ENCODE data around the gene FNIP2. TPM values are rescaled to one million over a fixed set of nuclear protein-coding genes. Genes with fewer than 3 reads are reported as not detected.

Gene FNIP2
- polyA plus RNA-seq, 3 donors, result 46.5 to 54.4 (median 48.2) TPM

DNA sequence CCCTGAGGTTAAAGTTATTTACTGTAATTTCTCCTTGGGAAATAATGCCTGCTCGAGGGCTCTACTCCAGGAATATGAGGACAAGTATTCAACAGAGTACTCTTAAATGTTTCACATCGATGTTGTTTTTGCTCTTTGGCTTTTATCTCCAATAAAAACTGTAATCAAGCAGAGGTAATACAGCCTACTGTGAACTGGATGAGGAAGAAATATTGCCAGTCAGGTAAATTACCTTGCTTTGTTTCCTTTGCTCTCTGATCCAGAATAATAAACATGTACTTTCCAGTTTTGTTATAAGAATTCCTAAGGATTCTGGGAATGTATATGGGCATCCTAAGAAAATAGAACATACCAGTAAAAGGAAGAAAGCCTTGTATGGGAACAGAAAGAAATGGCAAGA lies 60.4 kb downstream of the FNIP2 start:
- no peak for DNase-seq (ENCODE audit: low read depth in 3 of 3, low spot score in 2 of 3)

DNA sequence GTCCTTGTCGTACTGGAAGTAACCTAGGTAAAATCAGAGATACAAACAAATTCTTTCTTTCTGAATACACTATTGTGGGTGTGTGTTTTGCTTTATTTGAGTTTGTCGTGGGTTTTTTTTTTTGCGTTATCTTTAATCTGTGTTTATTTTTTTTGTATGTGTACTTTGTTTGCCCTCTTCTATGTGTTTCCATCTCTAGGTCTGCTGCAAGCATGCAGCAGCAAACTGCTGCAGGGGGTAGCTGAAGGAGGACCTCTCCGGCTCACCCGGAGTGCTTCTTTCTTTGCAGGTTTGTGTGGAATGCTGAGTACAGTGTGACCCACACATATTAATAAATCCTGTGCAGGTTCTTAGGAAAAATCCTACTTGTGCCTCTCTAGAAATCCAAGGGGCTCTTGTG lies 64.8 kb downstream of the FNIP2 start:
- DNase-seq (ENCODE audit: low read depth in 3 of 3, low spot score in 2 of 3), result no peak

DNA sequence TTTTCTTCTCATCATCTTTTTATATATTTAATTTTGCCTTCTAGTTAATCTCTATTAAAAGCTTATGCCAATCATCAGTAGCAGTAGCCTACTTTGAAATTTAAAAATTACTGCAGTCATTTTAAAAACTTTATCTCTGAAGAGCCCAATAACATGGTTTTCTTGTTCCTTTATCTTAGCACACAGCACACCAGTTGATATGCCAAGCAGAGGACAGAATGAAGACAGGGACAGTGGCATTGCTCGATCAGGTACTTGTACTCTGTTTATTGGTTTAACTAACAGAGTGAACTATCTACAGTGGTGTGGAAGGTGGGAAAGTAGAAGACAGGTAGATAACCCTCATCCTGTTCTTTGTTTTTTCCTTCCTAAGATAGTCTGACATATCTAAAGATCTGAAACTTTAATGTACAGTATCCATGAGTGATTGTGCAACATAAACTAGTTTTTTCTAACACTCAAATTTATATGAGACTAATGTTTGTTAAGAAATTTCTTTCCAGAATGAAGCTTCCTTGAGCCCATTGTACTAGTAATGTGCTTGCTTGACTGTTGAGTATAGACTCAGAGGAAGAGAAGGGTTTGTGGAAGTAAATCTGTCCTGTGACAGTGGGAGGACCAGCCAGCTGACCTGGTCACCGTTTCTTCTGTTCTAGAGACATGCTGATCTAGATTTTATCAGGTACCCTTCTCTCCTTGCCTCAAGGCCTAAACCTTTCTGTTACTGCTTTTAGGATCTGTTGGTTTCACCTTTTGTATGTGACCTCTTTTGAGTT lies 66.6 kb downstream of the FNIP2 start:
- no peak for DNase-seq (ENCODE audit: low read depth in 3 of 3, low spot score in 2 of 3)

DNA sequence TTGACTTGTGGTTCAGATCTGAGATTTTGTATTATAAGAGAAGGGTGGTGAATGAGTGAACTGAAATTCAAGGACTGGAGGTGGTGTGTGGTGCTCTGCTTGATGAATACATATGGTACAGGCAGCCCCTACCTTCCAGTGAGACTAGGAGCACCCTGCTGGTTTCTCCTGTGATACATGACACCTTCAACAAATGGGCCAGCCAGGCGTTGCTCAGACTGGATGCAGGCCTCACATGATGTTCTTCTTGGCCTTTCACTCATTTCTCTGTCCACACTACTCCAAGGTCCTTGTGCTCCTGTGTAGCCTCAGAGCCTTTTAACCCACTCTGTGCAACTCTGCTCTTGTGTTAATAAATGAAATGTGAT lies 67.2 kb downstream of the FNIP2 start:
- DNase-seq (ENCODE audit: low read depth in 3 of 3, low spot score in 2 of 3), result no peak

DNA sequence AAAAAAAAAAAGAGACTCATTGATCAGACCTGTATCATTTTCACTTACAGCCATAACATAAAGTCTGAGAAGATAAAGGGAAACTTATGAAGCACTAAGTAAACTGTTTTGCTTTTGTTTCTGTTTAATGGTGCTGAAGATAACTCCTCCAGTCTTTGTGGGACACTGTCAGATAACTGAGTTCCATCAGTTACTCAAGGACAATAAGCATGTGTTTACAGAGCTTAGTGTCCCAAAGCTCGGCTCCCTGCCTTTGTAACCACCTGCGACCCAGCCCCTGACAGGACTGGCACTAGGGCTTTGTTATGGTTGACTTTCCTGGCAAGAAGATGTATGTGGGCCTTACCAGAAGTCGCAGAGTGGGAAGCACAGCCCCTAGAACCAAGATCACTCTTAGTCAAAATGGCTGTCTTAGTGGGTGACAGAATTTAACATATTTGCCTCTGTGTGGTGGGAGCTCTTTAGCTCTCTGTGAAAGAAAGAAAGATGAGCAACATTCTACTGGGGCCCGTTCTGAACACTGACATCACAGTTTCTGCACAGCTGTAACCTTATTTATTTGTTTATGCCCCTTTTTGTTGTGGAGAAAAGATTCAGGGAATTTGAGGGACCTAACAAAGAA lies 68.1 kb downstream of the FNIP2 start:
- DNase-seq (ENCODE audit: low read depth in 3 of 3, low spot score in 2 of 3), result no peak

DNA sequence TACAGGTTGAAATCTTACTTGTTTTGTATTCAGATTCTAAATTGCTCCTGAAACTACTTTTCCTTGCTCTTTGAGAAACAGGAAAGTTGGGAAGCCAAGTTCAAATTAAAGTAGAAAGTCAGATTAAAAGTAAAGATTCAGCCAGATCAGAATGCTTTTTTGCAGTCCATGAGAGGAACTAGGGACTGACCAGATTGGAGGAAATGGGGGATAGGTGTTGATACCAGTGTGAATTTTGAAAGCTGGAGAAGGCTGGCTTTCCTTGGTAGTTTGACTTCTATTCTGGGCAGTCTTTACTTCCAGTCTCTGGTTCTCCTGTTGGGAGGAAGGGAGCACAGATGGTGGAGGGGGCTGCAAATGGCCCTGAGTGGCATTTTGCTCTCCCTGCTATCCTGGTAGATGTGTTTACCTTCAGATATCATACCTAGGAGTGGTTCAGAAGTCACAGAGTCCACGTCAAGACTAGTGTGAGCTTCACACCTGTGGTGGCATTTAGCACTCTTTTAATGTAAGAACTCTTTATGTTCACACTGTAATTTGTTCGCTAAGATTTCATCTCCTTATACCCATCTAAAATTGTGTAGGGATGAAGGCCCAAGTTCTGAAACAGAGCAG lies 68.8 kb downstream of the FNIP2 start:
- DNase-seq (ENCODE audit: low read depth in 3 of 3, low spot score in 2 of 3), result no peak

DNA sequence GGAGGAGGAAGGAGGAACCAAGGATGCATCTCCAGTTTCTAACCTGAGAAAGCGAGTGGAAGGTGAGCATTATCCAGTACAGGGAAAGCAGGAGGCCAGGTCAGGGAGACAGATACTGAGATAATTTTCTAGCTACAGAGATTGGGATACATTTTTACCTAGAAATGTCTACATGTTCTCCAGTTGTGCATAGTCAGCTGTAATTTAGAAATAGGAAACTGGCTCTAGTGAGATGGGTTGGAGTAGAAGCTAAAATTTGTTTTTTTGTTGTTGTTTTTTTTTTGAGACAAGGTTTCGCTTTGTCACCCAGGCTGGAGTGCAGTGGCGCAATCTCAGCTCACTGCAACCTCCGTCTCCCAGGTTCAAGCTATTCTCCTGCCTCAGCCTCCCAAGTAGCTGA lies 71.3 kb downstream of the FNIP2 start:
- no peak for DNase-seq (ENCODE audit: low read depth in 3 of 3, low spot score in 2 of 3)

DNA sequence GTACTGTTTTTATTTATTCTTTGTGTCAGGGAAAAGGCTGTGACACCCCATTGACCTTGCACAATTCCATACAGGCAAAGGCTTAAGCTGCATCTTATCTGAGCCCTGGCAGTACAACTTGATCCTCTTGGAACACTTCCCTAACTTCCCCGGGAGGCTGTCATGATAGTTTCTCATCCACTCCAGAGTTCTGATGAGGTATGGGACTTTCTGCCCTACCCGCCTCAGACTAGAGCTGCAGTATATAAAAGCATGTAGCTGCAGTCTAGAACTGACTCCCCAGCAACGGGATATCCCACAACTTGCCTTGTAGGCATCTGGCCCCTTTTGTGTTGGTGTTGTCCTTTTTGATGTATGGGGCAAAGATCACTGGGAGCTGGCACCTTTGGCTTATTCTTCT lies 72.7 kb downstream of the FNIP2 start:
- DNase-seq (ENCODE audit: low read depth in 3 of 3, low spot score in 2 of 3), result no peak

DNA sequence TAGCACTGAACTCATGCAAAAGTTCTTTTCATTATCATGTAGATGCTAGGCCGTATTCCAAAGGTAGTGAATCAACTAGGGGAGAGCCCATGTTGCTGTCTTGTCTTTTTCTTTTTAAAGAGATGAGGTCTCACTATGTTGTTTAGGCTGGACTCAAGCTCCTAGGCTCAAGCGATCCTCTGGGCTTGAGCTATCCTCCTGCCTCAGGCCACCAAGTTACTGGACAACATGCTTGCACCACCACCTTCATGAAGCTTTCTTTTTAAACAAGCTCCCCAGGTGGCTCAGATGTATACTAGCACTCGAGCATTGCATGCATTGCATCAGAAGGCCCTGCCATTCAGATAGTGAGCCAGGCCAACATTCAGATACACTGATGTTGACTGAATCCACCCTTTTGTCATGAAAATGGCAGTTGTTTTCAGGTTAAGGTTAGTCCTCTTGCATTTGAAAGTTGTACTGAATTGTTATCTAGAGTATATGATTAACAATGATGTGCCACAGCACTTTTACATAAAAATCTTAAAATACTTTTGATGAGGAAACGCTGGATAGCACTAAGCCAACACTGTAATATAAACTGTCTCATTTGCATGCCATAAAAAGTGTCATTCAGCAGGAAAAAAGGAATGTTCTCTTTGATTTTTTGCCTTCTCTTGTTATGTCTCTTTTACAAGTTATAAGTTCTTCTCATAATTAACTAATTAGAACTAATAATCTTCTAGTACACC lies 76.7 kb downstream of the FNIP2 start:
- DNase-seq (ENCODE audit: low read depth in 3 of 3, low spot score in 2 of 3), result no peak

DNA sequence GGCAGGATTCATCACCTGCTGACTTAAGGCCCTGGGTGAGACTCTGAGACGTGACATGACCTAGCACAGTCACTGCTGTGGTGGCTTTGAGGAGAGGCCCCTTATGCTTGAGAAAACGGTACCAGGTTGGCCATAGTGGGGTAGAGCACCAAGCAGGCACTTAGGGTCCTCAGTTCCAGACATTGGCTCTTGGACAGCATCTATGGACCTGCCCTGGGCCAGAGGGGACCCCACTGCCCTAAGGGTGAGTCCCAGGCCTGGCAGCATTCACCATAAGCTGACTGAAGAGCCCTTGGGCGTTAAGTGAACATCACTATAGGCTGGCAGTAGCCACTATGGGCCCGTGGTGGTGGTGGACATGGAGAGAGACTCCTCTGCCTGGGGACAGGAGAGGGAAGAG lies 78.7 kb downstream of the FNIP2 start:
- no peak for DNase-seq (ENCODE audit: low read depth in 3 of 3, low spot score in 2 of 3)

DNA sequence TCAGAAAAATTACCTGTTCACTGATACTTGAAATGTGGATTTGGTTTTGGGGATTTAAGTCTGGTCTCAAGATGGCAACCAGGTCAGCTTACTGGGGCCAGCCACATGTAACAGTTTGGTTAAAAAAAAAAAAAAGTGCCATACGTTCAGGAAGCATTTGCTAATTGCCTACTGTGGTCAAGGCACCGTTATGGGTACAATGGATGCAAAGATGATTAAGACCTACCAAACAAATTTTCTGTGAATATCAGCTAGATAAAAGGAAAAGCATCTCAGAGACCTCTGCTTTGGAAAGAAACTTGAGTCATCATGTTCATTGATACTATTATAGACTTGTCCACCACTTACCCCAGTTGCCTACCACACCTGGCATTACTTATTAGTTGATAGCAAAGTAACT lies 80.9 kb downstream of the FNIP2 start:
- no peak for DNase-seq (ENCODE audit: low read depth in 3 of 3, low spot score in 2 of 3)

DNA sequence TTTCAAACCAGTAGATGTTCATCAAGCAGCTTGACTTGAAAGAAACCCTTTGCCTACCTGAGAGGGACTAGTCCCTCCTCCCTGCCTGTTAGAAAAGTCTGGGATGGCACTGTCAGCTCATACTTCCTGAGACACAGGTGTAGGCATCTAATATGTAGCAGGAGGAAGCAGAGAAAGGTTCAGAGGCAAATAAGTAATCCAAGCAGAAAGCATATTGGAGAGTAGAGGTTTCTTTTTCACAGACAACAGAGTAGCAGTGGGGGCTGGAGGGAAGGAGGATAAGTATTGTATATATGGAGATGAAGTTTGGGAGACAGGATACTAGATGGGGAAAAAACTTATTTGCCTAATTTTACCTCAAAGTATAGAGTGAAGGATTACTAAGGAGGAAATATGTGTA lies 81.5 kb downstream of the FNIP2 start:
- DNase-seq (ENCODE audit: low read depth in 3 of 3, low spot score in 2 of 3), result no peak

DNA sequence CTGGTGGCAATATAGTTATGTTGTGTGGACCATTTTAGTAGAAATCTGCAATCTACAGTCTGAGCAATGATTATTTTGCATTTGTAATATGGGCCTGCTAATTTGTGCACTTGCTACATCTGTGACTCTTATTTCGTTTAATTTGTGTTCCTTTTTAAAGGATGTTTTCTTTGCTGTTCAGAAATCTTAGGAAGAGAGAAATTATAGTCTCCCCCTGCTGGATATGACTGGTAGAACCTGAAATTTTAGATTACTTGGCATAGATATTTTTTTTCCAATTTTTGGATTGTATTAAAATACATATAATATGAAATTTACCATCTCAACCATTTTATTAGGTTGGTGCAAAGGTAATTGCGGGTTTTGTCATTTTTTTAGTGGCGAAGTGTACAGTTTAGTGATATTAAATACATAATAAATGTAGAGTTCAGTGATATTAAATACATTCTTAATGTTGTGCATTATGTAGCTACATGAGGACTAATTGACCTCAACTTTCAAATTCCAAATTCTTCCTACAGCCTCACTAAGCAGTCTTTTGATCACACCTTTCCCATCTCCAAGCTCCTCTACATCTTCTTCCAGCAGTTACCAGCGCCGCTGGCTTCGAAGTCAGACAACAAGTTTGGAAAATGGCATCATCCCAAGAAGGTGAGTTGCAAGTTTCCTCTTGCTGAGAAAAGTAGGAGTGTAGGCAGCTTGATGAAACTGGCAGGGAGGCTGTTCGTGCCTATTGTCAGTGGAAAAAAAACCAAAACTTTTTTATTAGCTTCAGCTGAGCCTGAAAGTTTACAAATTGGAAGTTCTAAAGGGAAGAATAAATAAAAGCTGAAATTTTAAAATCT lies 82.2 kb downstream of the FNIP2 start:
- DNase-seq (ENCODE audit: low read depth in 3 of 3, low spot score in 2 of 3), result peak in 1 of 3 donors; percentile 23

DNA sequence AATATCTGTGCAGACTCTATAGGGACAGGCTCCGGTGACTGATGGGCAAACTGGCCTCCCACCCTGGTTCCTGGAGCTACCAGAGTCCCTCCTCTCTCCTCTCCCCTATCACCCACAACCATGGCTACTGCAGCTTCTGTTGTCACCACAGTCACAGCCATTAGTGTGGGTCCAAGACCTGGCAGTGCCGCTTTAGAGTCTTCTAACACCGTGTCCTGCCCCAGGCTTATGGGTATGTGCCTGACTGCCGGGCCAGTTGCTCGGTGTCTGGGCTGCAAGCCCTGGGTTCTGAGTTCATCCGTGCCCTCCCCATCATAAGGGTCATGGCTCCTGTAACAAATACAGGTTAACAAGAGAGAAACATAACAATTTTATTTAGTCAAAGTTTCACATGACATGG lies 85.4 kb downstream of the FNIP2 start:
- no peak for DNase-seq (ENCODE audit: low read depth in 3 of 3, low spot score in 2 of 3)

DNA sequence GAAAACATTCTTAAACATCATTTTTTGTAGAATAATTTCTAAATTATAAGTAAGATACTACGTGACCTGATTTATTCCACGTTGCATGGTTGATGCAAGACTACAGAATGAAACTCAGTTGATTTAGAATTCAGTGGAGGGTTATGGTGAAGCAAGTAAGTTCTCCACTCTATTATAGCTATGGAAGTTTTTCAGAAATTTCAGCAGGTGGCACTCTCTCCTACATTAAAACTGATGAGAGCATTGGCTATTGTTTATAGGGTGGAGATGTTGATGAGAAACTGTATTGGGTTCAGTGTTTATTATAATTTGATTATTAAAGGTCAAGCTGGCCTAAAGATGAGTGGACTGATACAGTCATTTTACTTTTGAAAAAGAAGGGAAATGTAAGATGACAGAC lies 88.0 kb downstream of the FNIP2 start:
- DNase-seq (ENCODE audit: low read depth in 3 of 3, low spot score in 2 of 3), result no peak

DNA sequence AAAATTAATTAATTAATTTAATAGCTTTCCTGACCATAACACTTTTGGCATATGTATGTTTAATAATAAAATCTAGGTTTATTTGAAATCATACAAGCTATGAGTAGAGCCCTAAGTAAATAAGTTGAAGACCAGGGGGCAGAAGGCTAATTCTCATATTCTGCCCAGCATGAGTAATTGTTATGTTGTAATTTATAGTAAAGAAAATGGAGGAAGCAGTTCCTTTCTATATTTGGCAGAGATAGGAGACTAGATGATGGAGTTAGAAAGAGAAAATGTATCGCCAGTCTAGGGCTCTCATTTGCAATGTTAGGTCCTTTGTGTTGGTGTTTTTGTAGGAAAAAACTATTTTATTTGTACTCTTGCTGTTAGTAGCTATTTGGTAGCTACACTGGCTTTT lies 89.1 kb downstream of the FNIP2 start:
- DNase-seq (ENCODE audit: low read depth in 3 of 3, low spot score in 2 of 3), result no peak

DNA sequence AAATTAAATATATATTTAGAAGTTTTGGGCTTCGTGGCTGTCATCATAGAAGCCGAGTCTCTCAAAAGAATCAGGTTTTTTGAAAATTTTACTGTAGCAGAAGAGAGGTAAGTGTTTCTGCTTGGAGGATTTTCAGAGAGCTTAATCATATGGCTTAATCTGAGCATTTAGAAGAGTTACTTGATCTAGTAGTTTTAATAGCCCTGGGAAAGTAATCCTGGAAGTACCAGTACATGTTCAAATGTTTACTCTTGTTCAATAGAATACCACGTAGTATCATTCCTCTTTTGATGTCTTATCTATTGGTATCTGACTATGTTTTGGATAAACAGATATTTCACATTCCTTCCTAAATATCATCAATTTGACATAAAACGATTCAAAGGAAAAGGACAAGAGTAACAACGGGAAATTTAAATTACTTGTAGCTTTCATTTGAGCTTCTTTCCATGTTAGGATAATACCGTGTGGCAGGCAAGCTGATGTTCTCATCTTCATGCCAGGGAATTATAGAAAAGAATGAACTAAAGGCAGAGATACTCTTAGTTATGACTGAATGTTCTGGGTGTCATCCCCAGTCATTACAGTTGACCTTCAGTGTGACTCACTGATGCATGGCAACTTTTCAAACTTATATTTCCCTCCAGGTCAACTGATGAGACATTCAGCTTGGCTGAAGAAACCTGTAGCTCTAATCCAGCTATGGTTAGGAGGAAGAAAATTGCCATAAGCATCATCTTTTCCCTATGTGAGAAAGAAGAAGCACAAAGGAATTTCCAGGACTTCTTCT lies 89.8 kb downstream of the FNIP2 start:
- DNase-seq (ENCODE audit: low read depth in 3 of 3, low spot score in 2 of 3), result no peak

DNA sequence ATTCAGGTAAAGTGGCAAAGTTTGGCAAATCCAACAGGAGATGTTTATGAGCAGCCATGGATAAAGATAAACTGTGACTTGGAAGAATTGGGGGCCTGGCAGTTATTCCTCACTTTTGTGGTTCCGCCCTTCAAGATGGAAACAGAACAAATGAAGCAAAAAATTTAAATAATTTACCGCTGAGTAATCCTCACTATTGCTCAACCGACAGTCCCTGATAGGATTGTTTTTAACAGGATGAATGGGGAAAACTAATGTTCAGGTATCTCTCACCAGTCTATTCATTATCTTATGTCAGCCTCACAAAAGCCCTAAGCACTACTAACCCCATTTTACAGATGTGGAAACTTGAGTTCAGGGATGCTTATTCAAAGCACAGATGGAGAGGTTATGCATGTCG lies 90.8 kb downstream of the FNIP2 start:
- no peak for DNase-seq (ENCODE audit: low read depth in 3 of 3, low spot score in 2 of 3)

DNA sequence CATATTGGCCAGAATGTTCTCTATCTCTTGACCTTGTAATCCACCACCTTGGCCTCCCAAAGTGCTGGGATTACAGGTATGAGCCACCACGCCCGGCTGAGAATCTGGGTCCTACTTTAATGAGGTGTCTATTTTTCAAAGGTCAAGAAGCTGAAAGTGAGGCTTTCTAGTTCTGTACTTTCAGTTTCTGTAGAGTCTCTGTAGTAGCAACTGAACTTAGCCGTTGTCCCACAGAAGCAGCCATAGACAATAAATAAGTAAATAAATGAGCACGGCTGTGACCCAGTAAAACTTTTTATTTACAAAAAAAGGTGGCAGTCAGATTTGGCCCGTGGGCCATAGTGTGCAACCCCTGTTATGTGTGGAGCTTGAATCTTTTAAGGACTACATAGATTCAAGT lies 92.0 kb downstream of the FNIP2 start:
- no peak for DNase-seq (ENCODE audit: low read depth in 3 of 3, low spot score in 2 of 3)

DNA sequence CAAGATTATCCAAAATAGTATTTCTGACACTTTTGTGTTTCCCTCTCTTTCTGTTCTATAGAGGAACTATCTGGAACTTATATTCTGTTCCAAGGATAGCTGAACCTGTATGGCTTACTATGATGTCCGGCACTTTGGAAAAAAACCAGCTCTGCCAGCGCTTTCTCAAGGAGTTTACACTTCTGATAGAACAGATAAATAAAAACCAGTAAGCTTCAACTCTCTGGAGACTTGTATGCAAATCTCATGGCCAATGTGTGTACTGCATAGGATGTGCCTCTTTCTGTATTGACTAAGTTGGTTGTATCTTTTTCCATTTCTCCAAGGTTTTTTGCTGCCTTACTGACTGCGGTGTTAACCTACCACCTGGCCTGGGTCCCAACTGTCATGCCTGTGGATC lies 92.5 kb downstream of the FNIP2 start:
- no peak for DNase-seq (ENCODE audit: low read depth in 3 of 3, low spot score in 2 of 3)

Measured in right renal cortex interstitium (tissue), 3 donors.